ENCODE results near the gene UGT2B17. TPM values are rescaled to one million over a fixed set of nuclear protein-coding genes. Genes with fewer than 3 reads are reported as not detected.

The UGT2B17 gene
- total and polyA plus RNA-seq, 2 of the 4 experiments (the other 2 are of a cell fraction), result not detected

GRCh38 chr4:68617003-68617698 lies 41.0 kb upstream of the UGT2B17 start:
- Histone ChIP-seq H3K9me3 (ENCODE audit: control insufficient read depth, insufficient read depth, low read length) (no peaks in the 10 kb centered on the region), H3K27me3 (ENCODE audit: control insufficient read depth, insufficient read depth, low read length) (no peaks in the 10 kb centered on the region), H3K9me1 (ENCODE audit: insufficient read depth, low read length) (no peaks in the 10 kb centered on the region), H2AFZ (replicated peaks; ENCODE audit: low read length, poor library complexity) (no peak overlapping the region), H2BK5ac (ENCODE audit: low read depth, low read length, poor library complexity, severe bottlenecking) (no peak overlapping the region), H3K18ac (ENCODE audit: low read depth, low read length) (no peak overlapping the region), H3K23ac (ENCODE audit: low read depth, low read length) (no peak overlapping the region), H3K79me1 (ENCODE audit: low read depth in 1 of 2, low read length in 2 of 2) (no peaks in the 10 kb centered on the region), H3K56ac (ENCODE audit: extremely low read depth, insufficient read depth, low read length) (no peak overlapping the region), H2AK5ac (ENCODE audit: low read depth, low read length) (no peak overlapping the region), H3K14ac (replicated peaks; ENCODE audit: low read depth, low read length) (no peak overlapping the region), H3K9ac (ENCODE audit: low read depth, low read length) (no peak overlapping the region), H2BK120ac (ENCODE audit: low read depth, low read length) (no peak overlapping the region), H3K36me3 (ENCODE audit: control insufficient read depth, insufficient read depth, low read length) (no peaks in the 10 kb centered on the region), H3K4ac (ENCODE audit: low read depth, low read length) (no peak overlapping the region), H3K4me2 (ENCODE audit: low read depth, low read length) (no peak overlapping the region), H2BK20ac (ENCODE audit: low read depth, low read length) (no peak overlapping the region), H4K8ac (ENCODE audit: low read depth in 2 of 2, low read length in 2 of 2) (no peak overlapping the region), H2AK9ac (replicated peaks; ENCODE audit: low read depth, low read length, poor library complexity) (no peak overlapping the region), H3K4me1 (ENCODE audit: control insufficient read depth, insufficient read depth, low read length) (no peaks in the 10 kb centered on the region), H2BK15ac (ENCODE audit: low read depth, low read length) (no peak overlapping the region), H4K5ac (ENCODE audit: low read depth, low read length) (no peak overlapping the region), H4K91ac (ENCODE audit: insufficient read depth, low read depth, low read length) (no peak overlapping the region), H4K20me1 (ENCODE audit: insufficient read depth, low read length) (no peaks in the 10 kb centered on the region), H3K27ac (ENCODE audit: insufficient read depth, low read length) (no peak overlapping the region), H3K4me3 (ENCODE audit: insufficient read depth, low read depth, low read length) (no peak overlapping the region)
- TF ChIP-seq RCOR1 (IDR thresholded peaks at IDR 0.05; ENCODE audit: insufficient replicate concordance, low read length) (no peak), MAZ (IDR thresholded peaks at IDR 0.05; ENCODE audit: borderline replicate concordance, low read depth, low read length) (no peak), ELK1 (IDR thresholded peaks at IDR 0.05; ENCODE audit: borderline replicate concordance, low read depth, low read length) (no peak), CTCF (conservative IDR thresholded peaks at IDR 0.05; ENCODE audit: low read depth, low read length) (no peak), USF2 (IDR thresholded peaks at IDR 0.05; ENCODE audit: low read depth, low read length) (no peak), MAFK (IDR thresholded peaks at IDR 0.05; ENCODE audit: low read depth, low read length) (no peak), MXI1 (IDR thresholded peaks at IDR 0.05; ENCODE audit: borderline replicate concordance, low read depth, low read length) (no peak), CHD1 (IDR thresholded peaks at IDR 0.05; ENCODE audit: low read depth, low read length) (no peak), BHLHE40 (IDR thresholded peaks at IDR 0.05; ENCODE audit: low read depth, low read length) (no peak), RAD21 (IDR thresholded peaks at IDR 0.05; ENCODE audit: low read length) (no peak), RFX5 (IDR thresholded peaks at IDR 0.05; ENCODE audit: low read depth, low read length) (no peak), FOS (IDR thresholded peaks at IDR 0.05; ENCODE audit: low read depth, low read length) (no peak), POLR2A (IDR thresholded peaks at IDR 0.05; ENCODE audit: low read depth, low read length) (no peak)
- dilution Hi-C loops (cut with HindIII; ENCODE audit: low sequenced_read_pairs, unreplicated experiment) (no loop called here), in situ Hi-C loops (cut with MboI; ENCODE audit: low sequenced_read_pairs) (no loop called here), intact Hi-C loops (cut with micrococcal nuclease) (no loop called here)
- CTCF ChIA-PET, result no interaction called here
- no TSS peak for BruUV-seq (replicated peaks)
- ATAC-seq (ENCODE audit: low read depth) (no peak), DNase-seq (no peak)
- POLR2A ChIA-PET (ENCODE audit: unreplicated experiment), result no interaction called here
